PC-3 (cell line): ENCODE measurements around the gene ZSWIM8.

Source experiments
- CTCF ChIP-seq: fragments of 300-600 bp; sonication (generic); conservative IDR thresholded peaks from 2 replicates; pipeline ENCODE4 v1.5.1; 2017; ENCODE audit warnings: antibody characterized with exemption, low read depth, mild to moderate bottlenecking, low read length
- EZH2 ChIP-seq: fragments of 300-600 bp; sonication (generic); IDR thresholded peaks from one replicate; pipeline ENCODE4 v1.6.1; 2017; ENCODE audit warnings: antibody characterized with exemption, mild to moderate bottlenecking, low read length; ENCODE audit not compliant: unreplicated experiment
- EZH2phosphoT487 ChIP-seq: fragments of 300-600 bp; sonication (generic); IDR thresholded peaks from 2 replicates; pipeline ENCODE4 v1.6.1; 2018; ENCODE audit warnings: mild to moderate bottlenecking, antibody characterized with exemption, low read length, borderline replicate concordance

- TF ChIP-seq CTCF (no peak), EZH2phosphoT487 (no peak), EZH2 (no peak)
Observed at GRCh38 chr10:73815719-73816030, 30.3 kb downstream of the ZSWIM8 start.
